Measurements from ENCODE around the gene JHY. TPM values are rescaled to one million over a fixed set of nuclear protein-coding genes. Genes with fewer than 3 reads are reported as not detected.

Gene JHY
- total and polyA plus RNA-seq, 12 donors: 0.84 to 6.8 (median 1.4) TPM

- Histone ChIP-seq H3K27me3 (peaks cover 6% of the 10 kb centered on the region), H3K36me3 (replicated peaks in 1 of 2) (no peaks in the 10 kb centered on the region), H3K4me3 (peak overlapping the region in 1 of 4 donors; percentile 27), H3K9me3 (replicated peaks in 1 of 3) (no peaks in the 10 kb centered on the region), H3K27ac (no peak overlapping the region), H3K4me1 (replicated peaks in 1 of 2) (no peaks in the 10 kb centered on the region)
- intact Hi-C loops (cut with DNase I): loop anchor here in 1 of 2 donors (5.0 kb wide), 1 partner anchor 158 kb away; no protein-coding TSS in a partner anchor
- no peak for TF ChIP-seq POLR2A (IDR thresholded peaks at IDR 0.05)
- TF ChIP-seq, protein P1, sequence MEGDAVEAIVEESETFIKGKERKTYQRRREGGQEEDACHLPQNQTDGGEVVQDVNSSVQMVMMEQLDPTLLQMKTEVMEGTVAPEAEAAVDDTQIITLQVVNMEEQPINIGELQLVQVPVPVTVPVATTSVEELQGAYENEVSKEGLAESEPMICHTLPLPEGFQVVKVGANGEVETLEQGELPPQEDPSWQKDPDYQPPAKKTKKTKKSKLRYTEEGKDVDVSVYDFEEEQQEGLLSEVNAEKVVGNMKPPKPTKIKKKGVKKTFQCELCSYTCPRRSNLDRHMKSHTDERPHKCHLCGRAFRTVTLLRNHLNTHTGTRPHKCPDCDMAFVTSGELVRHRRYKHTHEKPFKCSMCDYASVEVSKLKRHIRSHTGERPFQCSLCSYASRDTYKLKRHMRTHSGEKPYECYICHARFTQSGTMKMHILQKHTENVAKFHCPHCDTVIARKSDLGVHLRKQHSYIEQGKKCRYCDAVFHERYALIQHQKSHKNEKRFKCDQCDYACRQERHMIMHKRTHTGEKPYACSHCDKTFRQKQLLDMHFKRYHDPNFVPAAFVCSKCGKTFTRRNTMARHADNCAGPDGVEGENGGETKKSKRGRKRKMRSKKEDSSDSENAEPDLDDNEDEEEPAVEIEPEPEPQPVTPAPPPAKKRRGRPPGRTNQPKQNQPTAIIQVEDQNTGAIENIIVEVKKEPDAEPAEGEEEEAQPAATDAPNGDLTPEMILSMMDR (IDR thresholded peaks at IDR 0.05): peak; percentile 64 to 91 (median 74)
- peak; percentile 25 to 76 (median 50) for DNase-seq
- 16 to 22% (median 20%) methylated on average over 7 of the region's 7 CpGs for WGBS, 4 donors
These were observed 18.7 kb upstream of the JHY start for GRCh38 chr11:122863704-122864326.

GRCh38 chr11:122864386-122865115 lies 18.0 kb upstream of the JHY start:
- DNase-seq: no peak
- Histone ChIP-seq H3K9me3 (replicated peaks in 1 of 3) (no peaks in the 10 kb centered on the region), H3K27ac (peak overlapping the region in 1 of 5 donors; percentile 25), H3K4me1 (replicated peaks in 1 of 2) (no peaks in the 10 kb centered on the region), H3K4me3 (peak overlapping the region in 1 of 4 donors; percentile 27), H3K27me3 (peaks cover 6% of the 10 kb centered on the region), H3K36me3 (replicated peaks in 1 of 2) (no peaks in the 10 kb centered on the region)
- TF ChIP-seq, protein P1 (IDR thresholded peaks at IDR 0.05): no peak
- no peak for TF ChIP-seq POLR2A (IDR thresholded peaks at IDR 0.05)
- 49 to 61% (median 58%) methylated on average over 7 of the region's 7 CpGs for WGBS, 4 donors
- intact Hi-C loops (cut with DNase I): loop anchor here in 1 of 2 donors (5.0 kb wide), 1 partner anchor 158 kb away; no protein-coding TSS in a partner anchor

DNA sequence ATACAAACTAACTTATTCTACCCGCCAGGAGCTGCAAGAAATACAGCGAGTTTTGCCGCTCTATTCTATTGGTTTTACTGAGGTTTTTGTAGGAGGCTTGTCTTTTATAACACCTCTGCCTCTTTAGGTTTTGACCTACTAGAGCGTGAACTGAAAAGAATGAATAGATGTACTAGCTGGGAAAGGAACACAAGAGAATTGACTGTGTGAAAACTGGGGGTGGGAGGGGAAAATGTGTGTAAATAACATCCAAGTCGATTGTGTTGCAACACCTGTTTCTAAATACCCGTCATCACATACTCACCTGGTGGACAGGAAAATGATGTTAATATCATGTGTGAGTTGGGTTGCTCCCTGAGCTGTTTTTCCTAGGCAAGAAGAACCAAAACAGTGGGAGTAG lies 12.9 kb upstream of the JHY start:
- TF ChIP-seq POLR2A (IDR thresholded peaks at IDR 0.05): no peak
- TF ChIP-seq, protein P1 (IDR thresholded peaks at IDR 0.05): no peak

DNA sequence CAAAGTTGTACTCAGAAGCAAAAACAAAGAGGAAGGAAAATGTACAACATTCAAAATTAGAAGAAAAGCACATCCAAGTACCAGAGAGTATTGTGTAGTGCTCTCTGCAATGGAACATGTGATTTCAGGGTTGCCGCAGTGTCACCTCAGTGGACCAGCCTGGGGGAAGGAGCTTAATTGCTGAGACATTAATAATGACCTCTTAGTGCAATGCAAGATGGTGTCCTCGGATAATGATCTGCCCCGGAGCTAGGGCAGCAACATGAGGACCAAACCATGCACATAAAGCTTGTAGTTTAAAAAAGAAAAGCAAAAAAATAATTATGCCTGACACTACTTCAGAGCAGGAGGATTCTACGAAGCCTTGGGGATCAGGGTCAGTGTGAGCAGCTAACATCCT lies 11.3 kb upstream of the JHY start:
- H3K4me3 ChIP-seq: no peak overlapping the region
- intact Hi-C loops (cut with DNase I): loop anchor here in 1 of 2 donors (10.0 kb wide), 1 partner anchor 143 kb away; no protein-coding TSS in a partner anchor
- no peaks in the 10 kb centered on the region for H3K36me3 ChIP-seq (replicated peaks in 1 of 2)
- H3K27ac ChIP-seq: no peak overlapping the region
- DNase-seq: no peak
- TF ChIP-seq POLR2A (IDR thresholded peaks at IDR 0.05): no peak
- TF ChIP-seq, protein P1 (IDR thresholded peaks at IDR 0.05): no peak
- WGBS, 4 donors: 82 to 85% (median 83%) methylated on average over 4 of the region's 4 CpGs
- no peaks in the 10 kb centered on the region for H3K9me3 ChIP-seq (replicated peaks in 1 of 3)
- peaks cover 5% of the 10 kb centered on the region for H3K27me3 ChIP-seq
- H3K4me1 ChIP-seq (replicated peaks in 1 of 2): no peaks in the 10 kb centered on the region

More for the DNA sequence above, 12.9 kb upstream of the JHY start:
- no peaks in the 10 kb centered on the region for H3K9me3 ChIP-seq (replicated peaks in 1 of 3)
- intact Hi-C loops (cut with DNase I): loop anchor here in 1 of 2 donors (10.0 kb wide), 1 partner anchor 145 kb away; no protein-coding TSS in a partner anchor
- H3K27me3 ChIP-seq: peaks cover 4% of the 10 kb centered on the region
- H3K27ac ChIP-seq: no peak overlapping the region
- H3K36me3 ChIP-seq (replicated peaks in 1 of 2): no peaks in the 10 kb centered on the region
- 83 to 90% (median 86%) methylated on average over 6 of the region's 6 CpGs for WGBS, 4 donors
- no peaks in the 10 kb centered on the region for H3K4me1 ChIP-seq (replicated peaks in 1 of 2)
- no peak for DNase-seq
- H3K4me3 ChIP-seq: no peak overlapping the region

Data from adrenal gland (tissue), 12 donors.